ENCODE data around the gene TMEM80. TPM values are rescaled to one million over a fixed set of nuclear protein-coding genes. Genes with fewer than 3 reads are reported as not detected.

The TMEM80 gene
- total and polyA plus RNA-seq, 9 of the 15 experiments (the other 6 are each of a cell fraction or from before 2014, with no cell fraction given), result 5.1 to 30.1 (median 12.4) TPM

DNA sequence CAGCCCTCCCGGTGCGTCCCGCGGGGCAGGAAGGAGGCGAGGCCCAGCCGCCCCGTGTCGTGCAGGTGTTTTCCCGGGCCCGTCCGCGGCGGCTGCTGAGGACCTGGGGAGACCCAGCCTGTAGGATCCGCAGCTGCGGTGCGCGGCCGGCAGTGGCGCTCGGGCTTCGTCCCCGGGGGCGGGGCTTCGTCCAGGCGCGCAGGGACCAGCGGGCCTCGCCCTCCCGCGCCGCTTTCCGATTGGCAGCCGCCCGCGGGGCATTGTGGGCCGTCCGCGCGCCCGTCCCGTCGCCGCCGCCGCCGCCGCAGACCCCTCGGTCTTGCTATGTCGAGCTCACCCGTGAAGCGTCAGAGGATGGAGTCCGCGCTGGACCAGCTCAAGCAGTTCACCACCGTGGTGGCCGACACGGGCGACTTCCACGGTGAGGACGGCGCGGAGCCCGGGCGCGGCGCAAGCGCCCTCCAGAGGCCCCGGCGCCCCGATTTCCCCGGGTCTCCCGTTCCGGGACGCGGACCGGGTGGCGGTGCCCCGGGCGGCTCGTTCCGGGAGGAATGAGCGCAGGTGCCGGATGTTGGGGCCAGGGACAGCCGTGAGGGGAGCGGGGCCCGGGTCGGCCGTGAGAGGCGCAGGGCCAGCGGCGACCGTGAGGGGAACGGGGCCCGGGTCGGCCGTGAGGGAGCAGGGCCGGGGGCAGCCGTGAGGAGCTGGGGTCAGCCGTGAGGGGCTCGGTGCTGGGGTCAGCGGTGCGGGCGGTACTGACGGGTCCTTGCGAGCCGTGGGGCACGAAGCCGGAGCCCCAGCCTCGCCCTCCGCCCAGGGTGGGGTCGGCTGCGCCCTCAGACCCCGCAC lies 51.8 kb downstream of the TMEM80 start, which contains the start of gene TALDO1 (continued):
- no peak for TF ChIP-seq PPARD (CRISPR knock-in tag; IDR thresholded peaks at IDR 0.05)
- no peak for TF ChIP-seq CHD2 (IDR thresholded peaks at IDR 0.05; ENCODE audit: low read depth, low read length)
- no peak for TF ChIP-seq ZNF324 (CRISPR knock-in tag; IDR thresholded peaks at IDR 0.05)
- TF ChIP-seq, protein P1, sequence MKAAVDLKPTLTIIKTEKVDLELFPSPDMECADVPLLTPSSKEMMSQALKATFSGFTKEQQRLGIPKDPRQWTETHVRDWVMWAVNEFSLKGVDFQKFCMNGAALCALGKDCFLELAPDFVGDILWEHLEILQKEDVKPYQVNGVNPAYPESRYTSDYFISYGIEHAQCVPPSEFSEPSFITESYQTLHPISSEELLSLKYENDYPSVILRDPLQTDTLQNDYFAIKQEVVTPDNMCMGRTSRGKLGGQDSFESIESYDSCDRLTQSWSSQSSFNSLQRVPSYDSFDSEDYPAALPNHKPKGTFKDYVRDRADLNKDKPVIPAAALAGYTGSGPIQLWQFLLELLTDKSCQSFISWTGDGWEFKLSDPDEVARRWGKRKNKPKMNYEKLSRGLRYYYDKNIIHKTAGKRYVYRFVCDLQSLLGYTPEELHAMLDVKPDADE (conservative IDR thresholded peaks at IDR 0.05; ENCODE audit: control insufficient read depth, low read depth, low read length), result peak; percentile 41; the same call in 1 of the 2 replicates
- TF ChIP-seq PTRF (tag; IDR thresholded peaks at IDR 0.05), result no peak
- TF ChIP-seq, protein P2, sequence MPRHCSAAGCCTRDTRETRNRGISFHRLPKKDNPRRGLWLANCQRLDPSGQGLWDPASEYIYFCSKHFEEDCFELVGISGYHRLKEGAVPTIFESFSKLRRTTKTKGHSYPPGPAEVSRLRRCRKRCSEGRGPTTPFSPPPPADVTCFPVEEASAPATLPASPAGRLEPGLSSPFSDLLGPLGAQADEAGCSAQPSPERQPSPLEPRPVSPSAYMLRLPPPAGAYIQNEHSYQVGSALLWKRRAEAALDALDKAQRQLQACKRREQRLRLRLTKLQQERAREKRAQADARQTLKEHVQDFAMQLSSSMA (CRISPR knock-in tag; IDR thresholded peaks at IDR 0.05), result peak; percentile 62; the same call in 1 of the 2 replicates
- TF ChIP-seq, protein P3, sequence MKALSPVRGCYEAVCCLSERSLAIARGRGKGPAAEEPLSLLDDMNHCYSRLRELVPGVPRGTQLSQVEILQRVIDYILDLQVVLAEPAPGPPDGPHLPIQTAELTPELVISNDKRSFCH (CRISPR knock-in tag; IDR thresholded peaks at IDR 0.05), result no peak
- TF ChIP-seq, protein P3 (tag; IDR thresholded peaks at IDR 0.05), result no peak; the same call in 1 of the 2 replicates
- TF ChIP-seq NFE2 (IDR thresholded peaks at IDR 0.05; ENCODE audit: low read depth), result no peak
- no peak for TF ChIP-seq NCOA6 (IDR thresholded peaks at IDR 0.05)
- TF ChIP-seq BMI1 (IDR thresholded peaks at IDR 0.05; ENCODE audit: low read length), result no peak
- TF ChIP-seq EP400 (IDR thresholded peaks at IDR 0.05), result no peak
- no peak for TF ChIP-seq ZNF274 (IDR thresholded peaks at IDR 0.05; ENCODE audit: borderline replicate concordance, low read depth, low read length)
- no peak for TF ChIP-seq MCM7 (IDR thresholded peaks at IDR 0.05)
- TF ChIP-seq, protein P4, sequence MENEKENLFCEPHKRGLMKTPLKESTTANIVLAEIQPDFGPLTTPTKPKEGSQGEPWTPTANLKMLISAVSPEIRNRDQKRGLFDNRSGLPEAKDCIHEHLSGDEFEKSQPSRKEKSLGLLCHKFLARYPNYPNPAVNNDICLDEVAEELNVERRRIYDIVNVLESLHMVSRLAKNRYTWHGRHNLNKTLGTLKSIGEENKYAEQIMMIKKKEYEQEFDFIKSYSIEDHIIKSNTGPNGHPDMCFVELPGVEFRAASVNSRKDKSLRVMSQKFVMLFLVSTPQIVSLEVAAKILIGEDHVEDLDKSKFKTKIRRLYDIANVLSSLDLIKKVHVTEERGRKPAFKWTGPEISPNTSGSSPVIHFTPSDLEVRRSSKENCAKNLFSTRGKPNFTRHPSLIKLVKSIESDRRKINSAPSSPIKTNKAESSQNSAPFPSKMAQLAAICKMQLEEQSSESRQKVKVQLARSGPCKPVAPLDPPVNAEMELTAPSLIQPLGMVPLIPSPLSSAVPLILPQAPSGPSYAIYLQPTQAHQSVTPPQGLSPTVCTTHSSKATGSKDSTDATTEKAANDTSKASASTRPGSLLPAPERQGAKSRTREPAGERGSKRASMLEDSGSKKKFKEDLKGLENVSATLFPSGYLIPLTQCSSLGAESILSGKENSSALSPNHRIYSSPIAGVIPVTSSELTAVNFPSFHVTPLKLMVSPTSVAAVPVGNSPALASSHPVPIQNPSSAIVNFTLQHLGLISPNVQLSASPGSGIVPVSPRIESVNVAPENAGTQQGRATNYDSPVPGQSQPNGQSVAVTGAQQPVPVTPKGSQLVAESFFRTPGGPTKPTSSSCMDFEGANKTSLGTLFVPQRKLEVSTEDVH (IDR thresholded peaks at IDR 0.05; ENCODE audit: low read depth, partially characterized antibody), result no peak
- TF ChIP-seq, protein P5, sequence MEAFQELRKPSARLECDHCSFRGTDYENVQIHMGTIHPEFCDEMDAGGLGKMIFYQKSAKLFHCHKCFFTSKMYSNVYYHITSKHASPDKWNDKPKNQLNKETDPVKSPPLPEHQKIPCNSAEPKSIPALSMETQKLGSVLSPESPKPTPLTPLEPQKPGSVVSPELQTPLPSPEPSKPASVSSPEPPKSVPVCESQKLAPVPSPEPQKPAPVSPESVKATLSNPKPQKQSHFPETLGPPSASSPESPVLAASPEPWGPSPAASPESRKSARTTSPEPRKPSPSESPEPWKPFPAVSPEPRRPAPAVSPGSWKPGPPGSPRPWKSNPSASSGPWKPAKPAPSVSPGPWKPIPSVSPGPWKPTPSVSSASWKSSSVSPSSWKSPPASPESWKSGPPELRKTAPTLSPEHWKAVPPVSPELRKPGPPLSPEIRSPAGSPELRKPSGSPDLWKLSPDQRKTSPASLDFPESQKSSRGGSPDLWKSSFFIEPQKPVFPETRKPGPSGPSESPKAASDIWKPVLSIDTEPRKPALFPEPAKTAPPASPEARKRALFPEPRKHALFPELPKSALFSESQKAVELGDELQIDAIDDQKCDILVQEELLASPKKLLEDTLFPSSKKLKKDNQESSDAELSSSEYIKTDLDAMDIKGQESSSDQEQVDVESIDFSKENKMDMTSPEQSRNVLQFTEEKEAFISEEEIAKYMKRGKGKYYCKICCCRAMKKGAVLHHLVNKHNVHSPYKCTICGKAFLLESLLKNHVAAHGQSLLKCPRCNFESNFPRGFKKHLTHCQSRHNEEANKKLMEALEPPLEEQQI (IDR thresholded peaks at IDR 0.05), result no peak
- no peak for TF ChIP-seq TEAD4 (IDR thresholded peaks at IDR 0.05; ENCODE audit: low read length)
- TF ChIP-seq TEAD4 (CRISPR knock-in tag; IDR thresholded peaks at IDR 0.05; ENCODE audit: borderline replicate concordance), result no peak
- TF ChIP-seq RFX1 (IDR thresholded peaks at IDR 0.05), result no peak
- TF ChIP-seq, protein P6, sequence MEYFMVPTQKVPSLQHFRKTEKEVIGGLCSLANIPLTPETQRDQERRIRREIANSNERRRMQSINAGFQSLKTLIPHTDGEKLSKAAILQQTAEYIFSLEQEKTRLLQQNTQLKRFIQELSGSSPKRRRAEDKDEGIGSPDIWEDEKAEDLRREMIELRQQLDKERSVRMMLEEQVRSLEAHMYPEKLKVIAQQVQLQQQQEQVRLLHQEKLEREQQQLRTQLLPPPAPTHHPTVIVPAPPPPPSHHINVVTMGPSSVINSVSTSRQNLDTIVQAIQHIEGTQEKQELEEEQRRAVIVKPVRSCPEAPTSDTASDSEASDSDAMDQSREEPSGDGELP (CRISPR knock-in tag; IDR thresholded peaks at IDR 0.05; ENCODE audit: borderline replicate concordance), result peak; percentile 68; the same call in 1 of the 2 replicates
